Heart right ventricle (tissue), 16 donors: ENCODE data around the gene AP2A2. TPM values are rescaled to one million over a fixed set of nuclear protein-coding genes. Genes with fewer than 3 reads are reported as not detected.

ENCODE experiments used
- ATAC-seq, 8 donors: fragments of 200-7000 bp; cut with Tn5 transposase; one replicate each; pipeline ENCODE4 v1.9.1; 2020; ENCODE audit warnings: mild to moderate bottlenecking in 8 of 8, moderate library complexity in 8 of 8, moderate number of reproducible peaks in 1 of 8
- DNase-seq, 2 donors: peaks; one replicate each; pipeline ENCODE4 v3.0.0-alpha.2; 2020
- H3K27ac ChIP-seq, 10 donors: fragments of 200-600 bp; sonication (generic) in 2 of 10; one replicate each; pipeline versions ENCODE4 v1.5.0 to v1.8.0; 2020 to 2022; ENCODE audit warnings: mild to moderate bottlenecking in 3 of 10
- H3K27me3 ChIP-seq, 7 donors: fragments of 200-600 bp; one replicate each; pipeline ENCODE4 v1.8.0; 2021 to 2022; ENCODE audit warnings: mild to moderate bottlenecking in 2 of 7
- H3K36me3 ChIP-seq, 9 donors: fragments of 200-600 bp; sonication (generic) in 1 of 9; one replicate each; pipeline versions ENCODE4 v1.5.0 to v1.8.0; 2020 to 2022; ENCODE audit warnings: mild to moderate bottlenecking in 2 of 9
- H3K4me1 ChIP-seq, 9 donors: fragments of 200-600 bp; sonication (generic) in 1 of 9; one replicate each; pipeline versions ENCODE4 v1.5.0 to v1.8.0; 2020 to 2022; ENCODE audit warnings: mild to moderate bottlenecking in 4 of 9
- H3K4me3 ChIP-seq, 10 donors: fragments of 200-600 bp; sonication (generic) in 2 of 10; one replicate each; pipeline versions ENCODE4 v1.5.0 to v1.8.0; 2020 to 2022; ENCODE audit warnings: mild to moderate bottlenecking in 7 of 10, moderate library complexity in 2 of 10
- H3K9me3 ChIP-seq, 11 donors: fragments of 200-600 bp in 10 of 11; sonication (generic) in 2 of 11; one replicate each; pipeline versions ENCODE4 v1.5.0 to v1.8.0; 2013 to 2022; ENCODE audit warnings: mild to moderate bottlenecking in 2 of 11, control low read depth in 1 of 11, moderate library complexity in 1 of 11
- CTCF ChIP-seq, 9 donors: fragments of 200-600 bp; sonication (generic) in 2 of 9; IDR thresholded peaks; one replicate each; pipeline versions ENCODE4 v1.5.0 to v1.8.0; 2021 to 2022; ENCODE audit warnings: antibody characterized with exemption in 9 of 9, mild to moderate bottlenecking in 5 of 9, moderate library complexity in 1 of 9
- WGBS, 2 donors: extraction: QIAGEN DNeasy Blood & Tissue Kit; methylation state at CpG; one replicate each; pipeline ENCODE4 v1.1.7; 2013; ENCODE audit warnings: inconsistent platforms in 1 of 2; 5-methylcytosine and 5-hydroxymethylcytosine counted together
- intact Hi-C, 10 donors: fragments of 100-400 bp; cut with DNase I; formaldehyde crosslinking; loops; one replicate each; pipeline versions ENCODE4 v1.11.1 to v1.14.2; 2022
- polyA plus RNA-seq, 2 donors: library from polyadenylated mRNA; stranded (reverse); fragments of 200-250 nt; gene quantifications; one replicate each; pipeline ENCODE4 v1.2.3, GENCODE V29; 2013
- total RNA-seq, 10 donors: library from RNA; stranded (reverse); fragmentation: NEBNext Ultra II Directional in 3 of 10; extraction: Animal tissue kit (Norgen Biotek cat#: 25700) in 3 of 10; gene quantifications; one replicate each; pipeline versions ENCODE4 v1.2.1 to v1.2.4, GENCODE V29; 2021 to 2023
- donor health status: Arrhythmogenic right ventricular cardiomyopathy.
- donor health status: ischemic (EF 13 %, LVEDD 7.1; RV severe dilation, severe dysfunction).
- donor health status: healthy with polysubstance abuse.
- donor health status: DM: no; HTN: yes; CAD: no.
- donor health status: DM: no; HTN: no; CAD: no.
- donor health status: ischemic (EF 25% LVEDD 6.9; RV normal size, moderate dysfunction).
- donor health status: ischemic (EF 25% LVEDD 5.7; RV mildly dilated, moderate dysfunction).
- donor health status: healthy.
- donor health status: DM: yes; HTN: yes; CAD: no.
- donor health status: Ischemic cardiomyopathy.
- donor health status: ischemic (EF 35%, LVEDD 5.7; RV mildly dilated, moderate dysfunction).
- donor health status: nonischemic (EF 11% LVEDD 7.7; RV severe dilation, severe dysfunction).
- donor health status: DM: yes; HTN: yes; CAD: no.
- donor health status: PGD.
- donor health status: ischemic (EF 29% LVEDD 5.4; RV normal size, mild dysfunction).
- donor health status: nonischemic (EF 23%, LVEDD 6.1; RV moderate dilation, normal function).

AP2A2 gene
- total and polyA plus RNA-seq, 12 donors, result 24.3 to 58.4 (median 37.4) TPM

GRCh38 chr11:1019321-1019910 lies 93.7 kb downstream of the AP2A2 start:
- ATAC-seq, result no peak
- WGBS, 2 donors, result 85 to 89% methylated on average over 21 of the region's 21 CpGs
- DNase-seq, result no peak
- H3K36me3 ChIP-seq, result peaks cover 0 to 3% (median 0%) of the 10 kb centered on the region in 9 donors
- no peak overlapping the region for H3K27ac ChIP-seq
- no peaks in the 10 kb centered on the region for H3K9me3 ChIP-seq
- H3K4me1 ChIP-seq, result no peaks in the 10 kb centered on the region
- intact Hi-C loops, result no loop called here
- H3K4me3 ChIP-seq, result no peak overlapping the region
- H3K27me3 ChIP-seq, result no peaks in the 10 kb centered on the region
- TF ChIP-seq CTCF (IDR thresholded peaks at IDR 0.05), result no peak

- TF ChIP-seq CTCF (IDR thresholded peaks at IDR 0.05), result no peak
- Histone ChIP-seq H3K4me1 (no peaks in the 10 kb centered on the region), H3K4me3 (no peak overlapping the region), H3K9me3 (no peaks in the 10 kb centered on the region), H3K36me3 (no peaks in the 10 kb centered on the region), H3K27ac (no peak overlapping the region), H3K27me3 (no peaks in the 10 kb centered on the region)
- ATAC-seq, result no peak
- intact Hi-C loops, result no loop called here
- DNase-seq, result no peak
- 93% methylated on average over 19 of the region's 19 CpGs for WGBS, 2 donors
These were observed 94.7 kb downstream of the AP2A2 start for GRCh38 chr11:1020211-1020905.

GRCh38 chr11:1022411-1022810 lies 96.7 kb downstream of the AP2A2 start:
- intact Hi-C loops, result no loop called here
- Histone ChIP-seq H3K4me1 (no peaks in the 10 kb centered on the region), H3K27me3 (no peaks in the 10 kb centered on the region), H3K27ac (no peak overlapping the region), H3K9me3 (no peaks in the 10 kb centered on the region), H3K36me3 (no peaks in the 10 kb centered on the region), H3K4me3 (no peak overlapping the region)
- DNase-seq (no peak), ATAC-seq (no peak)
- no peak for TF ChIP-seq CTCF (IDR thresholded peaks at IDR 0.05)
- WGBS, 2 donors, result 96 to 97% methylated on average over 7 of the region's 7 CpGs

- Histone ChIP-seq H3K27ac (no peak overlapping the region), H3K4me3 (no peak overlapping the region), H3K4me1 (no peaks in the 10 kb centered on the region), H3K36me3 (no peaks in the 10 kb centered on the region), H3K27me3 (no peaks in the 10 kb centered on the region), H3K9me3 (no peaks in the 10 kb centered on the region)
- intact Hi-C loops, result no loop called here
- 95 to 96% methylated on average over 28 of the region's 28 CpGs for WGBS, 2 donors
- no peak for TF ChIP-seq CTCF (IDR thresholded peaks at IDR 0.05)
- ATAC-seq, result no peak
- no peak for DNase-seq
These were observed 97.5 kb downstream of the AP2A2 start for GRCh38 chr11:1022908-1023810.
